Upper lobe of left lung (tissue), 4 donors: ENCODE data around the gene ARID3B.

Experiments
- POLR2A ChIP-seq, 4 donors: fragments of 450-650 bp; IDR thresholded peaks; one replicate each; pipeline ENCODE4 v1.5.1; 2016 to 2017; ENCODE audit warnings: antibody characterized with exemption in 4 of 4, mild to moderate bottlenecking in 2 of 4
- POLR2AphosphoS5 ChIP-seq, 2 donors: sonication (generic); formaldehyde crosslinking; IDR thresholded peaks; one replicate each; pipeline ENCODE4 v1.5.1; 2017; ENCODE audit warnings: antibody characterized with exemption in 2 of 2
- TF ChIP-seq, protein P1 (sequence below), 6 experiments: fragments of 450-650 bp in 4 of 6; fragments of 200-600 bp in 2 of 6; sonication (generic) in 2 of 6; IDR thresholded peaks; one replicate each; pipeline ENCODE4 v1.5.1; 2016 to 2019; ENCODE audit warnings: antibody characterized with exemption in 6 of 6

DNA sequence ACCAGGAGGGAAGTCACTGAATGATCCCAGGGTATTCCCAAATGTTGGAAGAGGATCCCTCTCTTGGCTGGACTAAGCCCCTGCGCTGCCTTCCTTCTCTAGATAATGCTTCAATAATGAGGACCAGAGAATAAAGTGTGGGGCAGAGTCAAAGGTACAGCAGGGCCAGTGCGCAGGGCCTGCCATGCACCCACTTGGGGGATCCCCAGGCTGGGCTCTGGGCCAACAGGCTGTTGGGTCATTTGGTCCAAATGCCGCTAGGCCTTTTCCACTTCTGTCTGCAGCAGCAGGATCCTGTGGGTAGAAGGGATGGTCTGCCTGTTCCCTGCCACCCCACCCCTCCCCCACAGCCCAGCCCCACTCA is 68.9 kb downstream of the ARID3B start:
- TF ChIP-seq POLR2A (IDR thresholded peaks at IDR 0.05) (no peak), POLR2AphosphoS5 (IDR thresholded peaks at IDR 0.05) (no peak)
- TF ChIP-seq, protein P1, sequence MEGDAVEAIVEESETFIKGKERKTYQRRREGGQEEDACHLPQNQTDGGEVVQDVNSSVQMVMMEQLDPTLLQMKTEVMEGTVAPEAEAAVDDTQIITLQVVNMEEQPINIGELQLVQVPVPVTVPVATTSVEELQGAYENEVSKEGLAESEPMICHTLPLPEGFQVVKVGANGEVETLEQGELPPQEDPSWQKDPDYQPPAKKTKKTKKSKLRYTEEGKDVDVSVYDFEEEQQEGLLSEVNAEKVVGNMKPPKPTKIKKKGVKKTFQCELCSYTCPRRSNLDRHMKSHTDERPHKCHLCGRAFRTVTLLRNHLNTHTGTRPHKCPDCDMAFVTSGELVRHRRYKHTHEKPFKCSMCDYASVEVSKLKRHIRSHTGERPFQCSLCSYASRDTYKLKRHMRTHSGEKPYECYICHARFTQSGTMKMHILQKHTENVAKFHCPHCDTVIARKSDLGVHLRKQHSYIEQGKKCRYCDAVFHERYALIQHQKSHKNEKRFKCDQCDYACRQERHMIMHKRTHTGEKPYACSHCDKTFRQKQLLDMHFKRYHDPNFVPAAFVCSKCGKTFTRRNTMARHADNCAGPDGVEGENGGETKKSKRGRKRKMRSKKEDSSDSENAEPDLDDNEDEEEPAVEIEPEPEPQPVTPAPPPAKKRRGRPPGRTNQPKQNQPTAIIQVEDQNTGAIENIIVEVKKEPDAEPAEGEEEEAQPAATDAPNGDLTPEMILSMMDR (IDR thresholded peaks at IDR 0.05): no peak
